CD4-positive, alpha-beta T cell treated with Interleukin-1 beta for 1 hour (primary cell): ENCODE results near the gene RITA1.
A peak's percentile ranks its signal among the peaks of the same experiment; 100 is the strongest.
"Not testable (repeated sequence)": the region's sequence is repeated elsewhere in the genome, so short reads cannot be mapped to it uniquely, and the experiment has no call there.

ENCODE experiments used
- DNase-seq, 2 donors: peaks; one replicate each; pipeline ENCODE4 v3.0.0-alpha.2; 2020 to 2022

The RITA1 gene

GRCh38 chr12:113204804-113205203 is 19.3 kb downstream of the RITA1 start:
- DNase-seq = no peak

- not testable (repeated sequence) for DNase-seq
Observed at GRCh38 chr12:113206802-113207201, 21.3 kb downstream of the RITA1 start.

- DNase-seq = peak in 1 of 2 donors; percentile 11
Observed at GRCh38 chr12:113207613-113208040, 22.1 kb downstream of the RITA1 start.

GRCh38 chr12:113208041-113208934 is 22.8 kb downstream of the RITA1 start:
- peak; percentile 67 to 80 for DNase-seq

- no peak for DNase-seq
Observed at GRCh38 chr12:113211160-113211559, 25.6 kb downstream of the RITA1 start.

- DNase-seq = peak in 1 of 2 donors; percentile 54
Observed at GRCh38 chr12:113214895-113215400, 29.4 kb downstream of the RITA1 start.

GRCh38 chr12:113216027-113216426 is 30.5 kb downstream of the RITA1 start:
- no peak for DNase-seq

- no peak for DNase-seq
Observed at GRCh38 chr12:113220593-113221180, 35.2 kb downstream of the RITA1 start.

- DNase-seq = peak; percentile 100
Observed at GRCh38 chr12:113221181-113221996, 35.9 kb downstream of the RITA1 start, which contains the start of gene TPCN1. TPCN1 (plus strand) TSS chr12:113221464; CDS start chr12:113226853, 5,389 bp downstream.

GRCh38 chr12:113221997-113222729 is 36.6 kb downstream of the RITA1 start:
- DNase-seq = no peak

GRCh38 chr12:113222730-113223531 is 37.4 kb downstream of the RITA1 start:
- no peak for DNase-seq

- DNase-seq = no peak
Observed at GRCh38 chr12:113224955-113225354, 39.4 kb downstream of the RITA1 start.

GRCh38 chr12:113226696-113227568 is 41.4 kb downstream of the RITA1 start:
- no peak for DNase-seq

- DNase-seq = no peak
Observed at GRCh38 chr12:113227686-113228391, 42.3 kb downstream of the RITA1 start.

- DNase-seq = no peak
Observed at GRCh38 chr12:113228394-113229028, 43.0 kb downstream of the RITA1 start.

- no peak for DNase-seq
Observed at GRCh38 chr12:113230315-113231234, 45.1 kb downstream of the RITA1 start.

GRCh38 chr12:113231235-113232088 is 45.9 kb downstream of the RITA1 start:
- DNase-seq = no peak
